Endothelial cell of umbilical vein (primary cell): ENCODE results near the gene MDN1. TPM values are rescaled to one million over a fixed set of nuclear protein-coding genes. Genes with fewer than 3 reads are reported as not detected.

Source experiments
- BruUV-seq: library from RNA; stranded (reverse); fragments of 400-500 nt; replicated peaks from 2 replicates; lab custom pipeline; 2021; lab: Mats Ljungman, UMichigan
- CTCF ChIA-PET: fragments of 300-600, 350-600 bp; sonication (Branson Sonifier 250); formaldehyde crosslinking; loops from one replicate; lab custom pipeline; 2021; ENCODE audit warnings: antibody characterized with exemption, inconsistent platforms; lab: Charles Lee
- POLR2A ChIA-PET: fragments of 300-600, 350-600 bp; sonication (Branson Sonifier 250); formaldehyde crosslinking; loops from one replicate; lab custom pipeline; 2021; ENCODE audit warnings: antibody characterized with exemption, inconsistent platforms; lab: Charles Lee
- DNase-seq: peaks from one replicate; pipeline ENCODE4 v3.0.0-alpha.2; 2011; ENCODE audit warnings: low read depth, low spot score
- FAIRE-seq: peaks from 2 replicates; lab custom pipeline; 2011; peaks lifted over from hg19 to GRCh38; lab: Jason Lieb, UNC
- H2AFZ ChIP-seq: 2 replicates; pipeline ENCODE4 v1.6.0; 2012; ENCODE audit warnings: low read depth, low read length, control low read depth, inconsistent platforms
- H3K27ac ChIP-seq: 2 replicates; pipeline ENCODE4 v1.5.1; 2011; ENCODE audit warnings: low read depth, mild to moderate bottlenecking, control low read depth, low read length, moderate library complexity; ENCODE audit not compliant: insufficient read depth
- H3K27me3 ChIP-seq, 2 experiments: 2 replicates each; pipeline versions ENCODE4 v1.6.0 to v1.6.1; 2011; ENCODE audit warnings: low read length in 2 of 2, mixed read lengths in 1 of 2; ENCODE audit not compliant: control insufficient read depth in 2 of 2, insufficient read depth in 2 of 2
- H3K36me3 ChIP-seq, 2 experiments: 2 replicates in 1 of 2; 3 replicates in 1 of 2; pipeline ENCODE4 v1.5.1; 2011; ENCODE audit warnings: low read length in 2 of 2, mild to moderate bottlenecking in 1 of 2, moderate library complexity in 1 of 2; ENCODE audit not compliant: control insufficient read depth in 2 of 2, insufficient read depth in 2 of 2; ENCODE audit errors: extremely low read depth in 1 of 2
- H3K4me1 ChIP-seq: 3 replicates; pipeline ENCODE4 v1.5.1; 2011; ENCODE audit warnings: mild to moderate bottlenecking, low read length; ENCODE audit not compliant: control insufficient read depth, insufficient read depth; ENCODE audit errors: extremely low read depth
- H3K4me2 ChIP-seq: 2 replicates; pipeline ENCODE4 v1.6.1; 2011; ENCODE audit warnings: low read length, control low read depth, mixed read lengths; ENCODE audit not compliant: insufficient read depth
- H3K4me3 ChIP-seq, 3 experiments: fragments of 200-600 bp in 1 of 3; sonication (generic), shearing (Covaris generic) in 1 of 3; replicated peaks in 1 of 3; 2 replicates each; pipeline ENCODE4 v1.5.1; 2011 to 2016; ENCODE audit warnings: control low read depth in 3 of 3, low read length in 3 of 3, mild to moderate bottlenecking in 2 of 3, inconsistent platforms in 1 of 3, low read depth in 1 of 3, moderate library complexity in 1 of 3; ENCODE audit not compliant: insufficient read depth in 1 of 3
- H3K79me2 ChIP-seq: 2 replicates; pipeline ENCODE4 v1.6.0; 2012; ENCODE audit warnings: low read length, inconsistent platforms; ENCODE audit not compliant: control insufficient read depth, insufficient read depth
- H3K9ac ChIP-seq: replicated peaks from 2 replicates; pipeline ENCODE3; 2011; ENCODE audit warnings: low read length, control low read depth; ENCODE audit not compliant: insufficient read depth; ENCODE audit errors: extremely low read depth
- H3K9me1 ChIP-seq: replicated peaks from 3 replicates; pipeline ENCODE4 v1.6.0; 2011; ENCODE audit warnings: mild to moderate bottlenecking, low read length; ENCODE audit not compliant: control insufficient read depth, insufficient read depth; ENCODE audit errors: extremely low read depth
- H3K9me3 ChIP-seq: replicated peaks from 2 replicates; pipeline ENCODE4 v1.5.1; 2012; ENCODE audit warnings: low read length, inconsistent platforms; ENCODE audit not compliant: control insufficient read depth, insufficient read depth
- H4K20me1 ChIP-seq: replicated peaks from 2 replicates; pipeline ENCODE3; 2011; ENCODE audit warnings: mild to moderate bottlenecking, low read length; ENCODE audit not compliant: control insufficient read depth, insufficient read depth; ENCODE audit errors: extremely low read depth
- EZH2 ChIP-seq: IDR thresholded peaks from 2 replicates; pipeline ENCODE4 v1.6.1; 2012; ENCODE audit warnings: borderline replicate concordance, low read depth, mild to moderate bottlenecking, moderate library complexity, low read length, inconsistent platforms; ENCODE audit not compliant: severe bottlenecking
- FOS ChIP-seq: IDR thresholded peaks from 2 replicates; pipeline ENCODE4 v1.6.1; 2011; ENCODE audit warnings: mild to moderate bottlenecking, low read length, moderate library complexity, borderline replicate concordance; ENCODE audit not compliant: insufficient read depth
- GATA2 ChIP-seq: IDR thresholded peaks from 2 replicates; pipeline ENCODE4 v1.7.0; 2011; ENCODE audit warnings: low read depth, mild to moderate bottlenecking, moderate library complexity, mixed read lengths, low read length; ENCODE audit not compliant: insufficient read length, insufficient read depth
- JUN ChIP-seq: IDR thresholded peaks from 2 replicates; pipeline ENCODE4 v1.6.1; 2011; ENCODE audit warnings: borderline replicate concordance, low read depth; ENCODE audit not compliant: insufficient read length, insufficient read depth
- MAX ChIP-seq: IDR thresholded peaks from 2 replicates; pipeline ENCODE4 v1.6.1; 2011; ENCODE audit not compliant: insufficient read depth, insufficient read length
- MYC ChIP-seq: IDR thresholded peaks from one replicate; pipeline ENCODE4 v1.6.1; 2011; ENCODE audit warnings: mild to moderate bottlenecking, low read depth, low read length
- POLR2A ChIP-seq: IDR thresholded peaks from 2 replicates; pipeline ENCODE4 v1.6.1; 2012; ENCODE audit warnings: low read depth, mild to moderate bottlenecking, control low read depth, low read length
- POLR2AphosphoS5 ChIP-seq: IDR thresholded peaks from 2 replicates; pipeline ENCODE4 v1.6.1; 2012; ENCODE audit warnings: low read depth, mild to moderate bottlenecking, control low read depth, low read length, moderate library complexity; ENCODE audit not compliant: insufficient read depth
- dilution Hi-C: fragments of 300-500 bp; cut with MboI; formaldehyde crosslinking; loops from one replicate; pipeline ENCODE4 v1.15.0; 2019; ENCODE audit warnings: low sequenced_read_pairs; ENCODE audit not compliant: extremely low pct_ligation_motif_present
- intact Hi-C: fragments of 100-400 bp; cut with micrococcal nuclease; formaldehyde crosslinking; loops from one replicate; pipeline ENCODE4 v1.10.0; 2022
- polyA plus RNA-seq, 4 experiments: library from polyadenylated mRNA; depleted of rRNA in 3 of 4; stranded (reverse) in 3 of 4; unstranded in 1 of 4; fragments of >200 nt; gene quantifications; 2 replicates each; pipeline versions ENCODE4 v1.2.1 to v1.2.3, GENCODE V29; 2011 to 2012; ENCODE audit warnings: missing spikeins in 1 of 4
- total RNA-seq: library from RNA; stranded (reverse); gene quantifications from 2 replicates; pipeline ENCODE4 v1.2.3, GENCODE V29; 2021
- TF ChIP-seq, protein P1 (sequence below), 2 donors: IDR thresholded peaks; 1 replicate in 1 of 2; 2 replicates in 1 of 2; pipeline ENCODE4 v1.5.1; 2011; ENCODE audit warnings: low read length in 2 of 2, mild to moderate bottlenecking in 2 of 2, moderate library complexity in 2 of 2, control low read depth in 1 of 2, inconsistent platforms in 1 of 2, low read depth in 1 of 2; ENCODE audit not compliant: insufficient read depth in 1 of 2; ENCODE audit errors: extremely low read depth in 1 of 2

The MDN1 gene
- total and polyA plus RNA-seq, 2 donors (not counting 3 experiments of a cell fraction or from before 2014, with no cell fraction given) = 9.2 to 39.6 TPM

GRCh38 chr6:89799096-89799495, 20.5 kb downstream of the MDN1 start:
- ChIA-PET POLR2A (no interaction called here), CTCF (interaction anchor here (0.6 to 2.1 kb wide), 3 partner anchors 13 to 20 kb away, joined by 3 to 7 read pairs (median 5); no protein-coding TSS in a partner anchor)
- Histone ChIP-seq H3K9me1 (no peaks in the 10 kb centered on the region), H4K20me1 (no peaks in the 10 kb centered on the region), H3K9ac (no peak overlapping the region), H3K4me2 (no peak overlapping the region), H3K27ac (no peak overlapping the region), H3K9me3 (no peaks in the 10 kb centered on the region), H3K36me3 (peaks cover 0 to 2% of the 10 kb centered on the region in 2 experiments), H3K79me2 (peaks cover 7% of the 10 kb centered on the region), H3K4me3 (no peak overlapping the region), H2AFZ (no peak overlapping the region), H3K4me1 (no peaks in the 10 kb centered on the region), H3K27me3 (no peaks in the 10 kb centered on the region)
- no peak for FAIRE-seq
- DNase-seq = no peak
- dilution Hi-C loops (no loop called here), intact Hi-C loops (no loop called here)
- TF ChIP-seq MYC = no peak
- TF ChIP-seq MAX = no peak
- no peak for TF ChIP-seq GATA2
- no peak for TF ChIP-seq FOS
- no TSS peak for BruUV-seq

DNA sequence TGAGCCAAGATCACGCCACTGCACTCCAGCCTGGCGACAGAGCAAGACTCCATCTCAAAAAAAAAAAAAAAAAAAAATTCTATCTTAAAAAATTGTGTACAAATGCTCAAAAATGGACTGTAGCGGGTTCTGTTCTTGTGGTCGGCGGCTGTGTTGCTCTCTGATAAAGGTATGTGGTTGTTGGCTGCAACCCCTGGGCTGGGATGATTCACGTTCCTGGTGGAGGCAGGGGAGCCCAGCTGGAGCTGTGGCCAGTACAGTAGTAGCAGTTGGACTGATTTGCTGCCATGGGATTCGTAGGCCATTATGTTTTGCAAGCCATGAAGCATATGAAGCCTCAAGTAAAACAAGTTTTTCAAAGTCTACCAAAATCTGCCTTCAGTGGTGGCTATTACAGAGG, 22.3 kb downstream of the MDN1 start:
- Histone ChIP-seq H3K9me3 (no peaks in the 10 kb centered on the region), H3K4me1 (no peaks in the 10 kb centered on the region), H3K79me2 (peaks cover 4% of the 10 kb centered on the region), H3K4me3 (no peak overlapping the region), H2AFZ (no peak overlapping the region), H3K9me1 (no peaks in the 10 kb centered on the region), H3K4me2 (no peak overlapping the region), H3K27ac (no peak overlapping the region), H3K36me3 (peaks cover 2 to 3% of the 10 kb centered on the region in 2 experiments), H3K9ac (no peak overlapping the region), H4K20me1 (no peaks in the 10 kb centered on the region), H3K27me3 (no peaks in the 10 kb centered on the region)
- FAIRE-seq = no peak
- BruUV-seq = no TSS peak
- ChIA-PET POLR2A (no interaction called here), CTCF (interaction anchor here (0.7 kb wide), 1 partner anchor 183 kb away, joined by 3 read pairs; no protein-coding TSS in a partner anchor)
- dilution Hi-C loops (no loop called here), intact Hi-C loops (no loop called here)
- TF ChIP-seq POLR2AphosphoS5 = no peak
- no peak for TF ChIP-seq EZH2
- no peak for TF ChIP-seq FOS
- TF ChIP-seq GATA2 = no peak
- TF ChIP-seq MYC = no peak
- TF ChIP-seq, protein P1, sequence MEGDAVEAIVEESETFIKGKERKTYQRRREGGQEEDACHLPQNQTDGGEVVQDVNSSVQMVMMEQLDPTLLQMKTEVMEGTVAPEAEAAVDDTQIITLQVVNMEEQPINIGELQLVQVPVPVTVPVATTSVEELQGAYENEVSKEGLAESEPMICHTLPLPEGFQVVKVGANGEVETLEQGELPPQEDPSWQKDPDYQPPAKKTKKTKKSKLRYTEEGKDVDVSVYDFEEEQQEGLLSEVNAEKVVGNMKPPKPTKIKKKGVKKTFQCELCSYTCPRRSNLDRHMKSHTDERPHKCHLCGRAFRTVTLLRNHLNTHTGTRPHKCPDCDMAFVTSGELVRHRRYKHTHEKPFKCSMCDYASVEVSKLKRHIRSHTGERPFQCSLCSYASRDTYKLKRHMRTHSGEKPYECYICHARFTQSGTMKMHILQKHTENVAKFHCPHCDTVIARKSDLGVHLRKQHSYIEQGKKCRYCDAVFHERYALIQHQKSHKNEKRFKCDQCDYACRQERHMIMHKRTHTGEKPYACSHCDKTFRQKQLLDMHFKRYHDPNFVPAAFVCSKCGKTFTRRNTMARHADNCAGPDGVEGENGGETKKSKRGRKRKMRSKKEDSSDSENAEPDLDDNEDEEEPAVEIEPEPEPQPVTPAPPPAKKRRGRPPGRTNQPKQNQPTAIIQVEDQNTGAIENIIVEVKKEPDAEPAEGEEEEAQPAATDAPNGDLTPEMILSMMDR (IDR thresholded peaks at IDR 0.05; ENCODE audit: extremely low read depth in 1 of 2, insufficient read depth in 1 of 2, low read depth in 1 of 2, low read length in 2 of 2) = no peak
- TF ChIP-seq JUN = no peak
- no peak for TF ChIP-seq MAX
- TF ChIP-seq POLR2A = no peak
- no peak for DNase-seq
